Measurements from ENCODE around the gene SBK2.

- TF ChIP-seq MAX (IDR thresholded peaks at IDR 0.05; ENCODE audit: insufficient read depth, insufficient read length), result no peak
- no peak for TF ChIP-seq CTCF (IDR thresholded peaks at IDR 0.05; ENCODE audit: extremely low read depth in 1 of 2, insufficient read depth in 1 of 2, low read depth in 1 of 2, low read length in 2 of 2)
- no peak for TF ChIP-seq POLR2A (IDR thresholded peaks at IDR 0.05; ENCODE audit: low read depth, low read length)
- no peak for TF ChIP-seq POLR2AphosphoS5 (IDR thresholded peaks at IDR 0.05; ENCODE audit: insufficient read depth, low read depth, low read length)
- TF ChIP-seq EZH2 (IDR thresholded peaks at IDR 0.05; ENCODE audit: borderline replicate concordance, low read depth, low read length, severe bottlenecking), result no peak
- TF ChIP-seq MYC (IDR thresholded peaks at IDR 0.05; ENCODE audit: low read depth, low read length), result no peak
- no peak for TF ChIP-seq GATA2 (IDR thresholded peaks at IDR 0.05; ENCODE audit: insufficient read depth, insufficient read length, low read depth, low read length)
- no peak for TF ChIP-seq JUN (IDR thresholded peaks at IDR 0.05; ENCODE audit: borderline replicate concordance, insufficient read depth, insufficient read length, low read depth)
Observed at GRCh38 chr19:55545443-55545842, 8.5 kb upstream of the SBK2 start, which contains the start of gene SBK3.

All from endothelial cell of umbilical vein (primary cell).